Measurements from ENCODE around the gene BRIP1. TPM values are rescaled to one million over a fixed set of nuclear protein-coding genes. Genes with fewer than 3 reads are reported as not detected.

The BRIP1 gene
- total and polyA plus RNA-seq, 5 donors from 2014 or later = 0.71 to 3.0 (median 1.3) TPM

GRCh38 chr17:61794792-61795191 lies 68.5 kb downstream of the BRIP1 start:
- peaks cover 0 to 10% (median 0%) of the 10 kb centered on the region in 4 donors for H3K4me1 Mint-ChIP-seq
- no peaks in the 10 kb centered on the region for H3K27me3 ChIP-seq (ENCODE audit: control insufficient read depth, insufficient read depth, low read length)

DNA sequence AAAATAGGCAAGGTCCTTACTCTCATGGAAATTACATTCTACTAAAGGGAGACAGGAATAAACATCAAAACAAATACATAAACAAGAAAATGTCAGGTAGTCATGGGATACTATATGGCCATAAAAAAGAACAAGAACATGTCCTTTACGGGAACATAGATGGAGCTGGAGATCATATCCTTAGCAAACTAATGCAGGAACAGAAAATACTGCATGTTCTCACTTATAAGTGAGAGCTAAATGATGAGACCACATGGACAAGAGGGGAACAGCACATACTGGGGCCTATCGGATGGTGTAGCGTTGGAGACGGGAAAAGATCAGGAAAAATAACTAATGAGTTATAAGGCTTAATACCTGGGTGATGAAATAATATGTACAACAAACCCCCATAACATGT lies 69.1 kb downstream of the BRIP1 start:
- H3K9me3 Mint-ChIP-seq = peaks cover 0 to 6% (median 0%) of the 10 kb centered on the region in 7 donors
- ATAC-seq (ENCODE audit: low read depth in 2 of 2) = no peak

More at GRCh38 chr17:61794792-61795191, 68.5 kb downstream of the BRIP1 start:
- DNase-seq (no peak), ATAC-seq (ENCODE audit: low read depth in 2 of 2) (no peak)
- Mint-ChIP-seq H3K27me3 (no peaks in the 10 kb centered on the region), H3K9me3 (peaks cover 0 to 5% (median 0%) of the 10 kb centered on the region in 7 donors), H3K36me3 (peaks cover 13% of the 10 kb centered on the region), H3K27ac (no peak overlapping the region), H3K4me3 (no peak overlapping the region)
- no peaks in the 10 kb centered on the region for H3K36me3 ChIP-seq (ENCODE audit: control insufficient read depth, insufficient read depth, low read length)
- no peaks in the 10 kb centered on the region for H3K9me3 ChIP-seq (ENCODE audit: control insufficient read depth in 2 of 2, low read length in 2 of 2)
- H3K27ac ChIP-seq (ENCODE audit: insufficient read depth, low read length, poor library complexity, severe bottlenecking) = no peak overlapping the region
- H3K4me3 ChIP-seq (ENCODE audit: low read depth, low read length) = no peak overlapping the region
- no peaks in the 10 kb centered on the region for H3K4me1 ChIP-seq (ENCODE audit: control insufficient read depth, insufficient read depth, low read length, poor library complexity, severe bottlenecking)

GRCh38 chr17:61793565-61793964 lies 69.8 kb downstream of the BRIP1 start:
- H3K27ac ChIP-seq (ENCODE audit: insufficient read depth, low read length, poor library complexity, severe bottlenecking) = no peak overlapping the region
- H3K4me3 Mint-ChIP-seq = no peak overlapping the region
- H3K27ac Mint-ChIP-seq = no peak overlapping the region
- no peaks in the 10 kb centered on the region for H3K9me3 ChIP-seq (ENCODE audit: control insufficient read depth in 2 of 2, low read length in 2 of 2)
- peaks cover 13% of the 10 kb centered on the region for H3K36me3 Mint-ChIP-seq
- no peaks in the 10 kb centered on the region for H3K4me1 ChIP-seq (ENCODE audit: control insufficient read depth, insufficient read depth, low read length, poor library complexity, severe bottlenecking)
- no peaks in the 10 kb centered on the region for H3K36me3 ChIP-seq (ENCODE audit: control insufficient read depth, insufficient read depth, low read length)
- H3K27me3 Mint-ChIP-seq = no peaks in the 10 kb centered on the region
- no peaks in the 10 kb centered on the region for H3K27me3 ChIP-seq (ENCODE audit: control insufficient read depth, insufficient read depth, low read length)
- H3K4me3 ChIP-seq (ENCODE audit: low read depth, low read length) = no peak overlapping the region
- H3K9me3 Mint-ChIP-seq = peaks cover 0 to 6% (median 0%) of the 10 kb centered on the region in 7 donors
- no peak for DNase-seq
- no peak for ATAC-seq (ENCODE audit: low read depth in 2 of 2)
- H3K4me1 Mint-ChIP-seq = peaks cover 0 to 10% (median 0%) of the 10 kb centered on the region in 4 donors

More for the DNA sequence above, 69.1 kb downstream of the BRIP1 start:
- Histone ChIP-seq H3K9me3 (ENCODE audit: control insufficient read depth in 2 of 2, low read length in 2 of 2) (no peaks in the 10 kb centered on the region), H3K36me3 (ENCODE audit: control insufficient read depth, insufficient read depth, low read length) (no peaks in the 10 kb centered on the region), H3K27ac (ENCODE audit: insufficient read depth, low read length, poor library complexity, severe bottlenecking) (no peak overlapping the region), H3K4me1 (ENCODE audit: control insufficient read depth, insufficient read depth, low read length, poor library complexity, severe bottlenecking) (no peaks in the 10 kb centered on the region), H3K27me3 (ENCODE audit: control insufficient read depth, insufficient read depth, low read length) (no peaks in the 10 kb centered on the region), H3K4me3 (ENCODE audit: low read depth, low read length) (no peak overlapping the region)
- peak overlapping the region in 1 of 3 donors; percentile 3 for H3K27ac Mint-ChIP-seq
- peaks cover 0 to 10% (median 0%) of the 10 kb centered on the region in 4 donors for H3K4me1 Mint-ChIP-seq
- no peaks in the 10 kb centered on the region for H3K27me3 Mint-ChIP-seq
- H3K36me3 Mint-ChIP-seq = peaks cover 13% of the 10 kb centered on the region
- DNase-seq = no peak
- no peak overlapping the region for H3K4me3 Mint-ChIP-seq

DNA sequence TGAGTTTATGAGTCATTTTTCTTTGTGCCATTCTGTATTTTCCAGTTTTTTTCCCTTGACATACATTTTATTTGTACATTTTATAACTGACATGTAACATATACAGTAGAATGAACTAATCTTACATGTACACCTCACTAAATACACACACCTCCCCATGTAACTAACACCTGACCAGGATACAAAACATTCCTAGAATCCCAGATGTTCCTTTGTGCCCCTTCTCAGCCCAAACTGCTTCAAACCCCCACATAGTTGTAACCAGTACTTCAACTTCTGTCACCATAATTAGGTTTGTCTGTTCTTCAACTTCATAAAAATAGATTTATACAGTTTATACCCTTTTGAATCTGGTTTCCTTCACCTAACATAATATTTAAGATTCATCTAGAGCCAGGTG lies 73.5 kb downstream of the BRIP1 start:
- Mint-ChIP-seq H3K4me3 (no peak overlapping the region), H3K27me3 (no peaks in the 10 kb centered on the region), H3K36me3 (no peaks in the 10 kb centered on the region), H3K4me1 (no peaks in the 10 kb centered on the region), H3K9me3 (peaks cover 0 to 2% (median 0%) of the 10 kb centered on the region in 7 donors), H3K27ac (no peak overlapping the region)
- ATAC-seq (ENCODE audit: low read depth in 2 of 2) (no peak), DNase-seq (no peak)
- H3K4me3 ChIP-seq (ENCODE audit: low read depth, low read length) = no peak overlapping the region
- no peaks in the 10 kb centered on the region for H3K27me3 ChIP-seq (ENCODE audit: control insufficient read depth, insufficient read depth, low read length)
- no peaks in the 10 kb centered on the region for H3K36me3 ChIP-seq (ENCODE audit: control insufficient read depth, insufficient read depth, low read length)
- H3K9me3 ChIP-seq (ENCODE audit: control insufficient read depth in 2 of 2, low read length in 2 of 2) = no peaks in the 10 kb centered on the region
- no peaks in the 10 kb centered on the region for H3K4me1 ChIP-seq (ENCODE audit: control insufficient read depth, insufficient read depth, low read length, poor library complexity, severe bottlenecking)
- H3K27ac ChIP-seq (ENCODE audit: insufficient read depth, low read length, poor library complexity, severe bottlenecking) = no peak overlapping the region

GRCh38 chr17:61786088-61786487 lies 77.2 kb downstream of the BRIP1 start:
- H3K27me3 Mint-ChIP-seq = no peaks in the 10 kb centered on the region
- no peaks in the 10 kb centered on the region for H3K27me3 ChIP-seq (ENCODE audit: control insufficient read depth, insufficient read depth, low read length)
- H3K9me3 ChIP-seq (ENCODE audit: control insufficient read depth in 2 of 2, low read length in 2 of 2) = no peaks in the 10 kb centered on the region
- peak overlapping the region in 1 of 3 donors; percentile 0 for H3K27ac Mint-ChIP-seq
- DNase-seq (peak in 1 of 3 donors; percentile 10), ATAC-seq (ENCODE audit: low read depth in 2 of 2) (no peak)
- H3K4me3 Mint-ChIP-seq = no peak overlapping the region
- H3K27ac ChIP-seq (ENCODE audit: insufficient read depth, low read length, poor library complexity, severe bottlenecking) = no peak overlapping the region
- H3K4me1 ChIP-seq (ENCODE audit: control insufficient read depth, insufficient read depth, low read length, poor library complexity, severe bottlenecking) = no peaks in the 10 kb centered on the region
- no peaks in the 10 kb centered on the region for H3K36me3 Mint-ChIP-seq
- H3K4me1 Mint-ChIP-seq = no peaks in the 10 kb centered on the region
- no peaks in the 10 kb centered on the region for H3K36me3 ChIP-seq (ENCODE audit: control insufficient read depth, insufficient read depth, low read length)
- H3K9me3 Mint-ChIP-seq = peaks cover 0 to 2% (median 0%) of the 10 kb centered on the region in 7 donors
- no peak overlapping the region for H3K4me3 ChIP-seq (ENCODE audit: low read depth, low read length)

- H3K4me3 Mint-ChIP-seq = no peak overlapping the region
- Histone ChIP-seq H3K27me3 (ENCODE audit: control insufficient read depth, insufficient read depth, low read length) (no peaks in the 10 kb centered on the region), H3K4me3 (ENCODE audit: low read depth, low read length) (no peak overlapping the region), H3K9me3 (ENCODE audit: control insufficient read depth in 2 of 2, low read length in 2 of 2) (no peaks in the 10 kb centered on the region), H3K4me1 (ENCODE audit: control insufficient read depth, insufficient read depth, low read length, poor library complexity, severe bottlenecking) (no peaks in the 10 kb centered on the region), H3K36me3 (ENCODE audit: control insufficient read depth, insufficient read depth, low read length) (no peaks in the 10 kb centered on the region), H3K27ac (ENCODE audit: insufficient read depth, low read length, poor library complexity, severe bottlenecking) (no peak overlapping the region)
- no peaks in the 10 kb centered on the region for H3K36me3 Mint-ChIP-seq
- H3K4me1 Mint-ChIP-seq = no peaks in the 10 kb centered on the region
- H3K27me3 Mint-ChIP-seq = no peaks in the 10 kb centered on the region
- peak overlapping the region in 1 of 3 donors; percentile 20 for H3K27ac Mint-ChIP-seq
- H3K9me3 Mint-ChIP-seq = no peaks in the 10 kb centered on the region
- ATAC-seq (ENCODE audit: low read depth in 2 of 2) (no peak), DNase-seq (no peak)
These were observed 78.8 kb downstream of the BRIP1 start for GRCh38 chr17:61784510-61784909.

DNA sequence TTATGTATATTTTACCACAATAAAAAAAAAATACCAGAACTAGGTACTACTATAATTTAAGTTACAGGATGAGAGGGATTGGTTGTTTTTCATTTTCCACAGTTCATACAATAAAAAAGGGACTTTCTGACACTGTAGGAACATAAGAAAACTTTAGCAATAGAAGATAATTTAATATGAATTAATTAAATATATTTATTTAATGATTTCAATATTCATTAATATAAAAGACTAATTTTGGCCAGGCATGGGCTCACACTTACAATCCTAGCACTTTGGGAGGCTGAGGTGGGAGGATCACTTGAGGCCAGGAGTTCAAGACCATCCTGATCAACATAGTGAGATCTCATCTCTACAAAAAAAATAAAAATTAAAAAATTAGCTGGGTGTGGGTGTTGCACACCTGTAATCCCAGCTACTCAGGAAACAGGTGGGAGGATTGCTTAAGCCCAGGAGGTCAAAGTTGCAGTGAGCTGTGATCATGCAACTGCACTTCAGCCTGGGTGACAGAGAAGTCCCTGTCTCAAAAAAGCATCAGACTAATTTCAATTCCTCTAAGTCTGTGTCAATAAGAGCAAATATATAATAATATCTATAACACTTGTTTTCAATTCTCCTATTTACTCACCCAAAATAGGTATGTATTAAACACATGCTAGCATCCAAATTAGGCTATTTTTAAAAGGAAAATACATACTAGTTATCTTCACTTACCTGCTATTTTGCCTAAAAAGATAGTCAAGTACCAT lies 79.6 kb downstream of the BRIP1 start:
- no peaks in the 10 kb centered on the region for H3K27me3 Mint-ChIP-seq
- H3K27ac ChIP-seq (ENCODE audit: insufficient read depth, low read length, poor library complexity, severe bottlenecking) = no peak overlapping the region
- no peaks in the 10 kb centered on the region for H3K9me3 ChIP-seq (ENCODE audit: control insufficient read depth in 2 of 2, low read length in 2 of 2)

GRCh38 chr17:61783120-61783519 lies 80.2 kb downstream of the BRIP1 start:
- H3K4me1 ChIP-seq (ENCODE audit: control insufficient read depth, insufficient read depth, low read length, poor library complexity, severe bottlenecking) = no peaks in the 10 kb centered on the region
- DNase-seq (no peak), ATAC-seq (ENCODE audit: low read depth in 2 of 2) (no peak)
- Mint-ChIP-seq H3K4me1 (no peaks in the 10 kb centered on the region), H3K36me3 (no peaks in the 10 kb centered on the region), H3K4me3 (no peak overlapping the region), H3K9me3 (no peaks in the 10 kb centered on the region), H3K27ac (no peak overlapping the region), H3K27me3 (no peaks in the 10 kb centered on the region)
- H3K27me3 ChIP-seq (ENCODE audit: control insufficient read depth, insufficient read depth, low read length) = no peaks in the 10 kb centered on the region
- H3K27ac ChIP-seq (ENCODE audit: insufficient read depth, low read length, poor library complexity, severe bottlenecking) = no peak overlapping the region
- no peaks in the 10 kb centered on the region for H3K36me3 ChIP-seq (ENCODE audit: control insufficient read depth, insufficient read depth, low read length)
- no peak overlapping the region for H3K4me3 ChIP-seq (ENCODE audit: low read depth, low read length)
- H3K9me3 ChIP-seq (ENCODE audit: control insufficient read depth in 2 of 2, low read length in 2 of 2) = no peaks in the 10 kb centered on the region

More for the DNA sequence above, 79.6 kb downstream of the BRIP1 start:
- H3K4me3 Mint-ChIP-seq = no peak overlapping the region
- Histone ChIP-seq H3K4me3 (ENCODE audit: low read depth, low read length) (no peak overlapping the region), H3K4me1 (ENCODE audit: control insufficient read depth, insufficient read depth, low read length, poor library complexity, severe bottlenecking) (no peaks in the 10 kb centered on the region), H3K27me3 (ENCODE audit: control insufficient read depth, insufficient read depth, low read length) (no peaks in the 10 kb centered on the region), H3K36me3 (ENCODE audit: control insufficient read depth, insufficient read depth, low read length) (no peaks in the 10 kb centered on the region)
- H3K36me3 Mint-ChIP-seq = no peaks in the 10 kb centered on the region
- H3K9me3 Mint-ChIP-seq = no peaks in the 10 kb centered on the region
- H3K27ac Mint-ChIP-seq = no peak overlapping the region
- H3K4me1 Mint-ChIP-seq = no peaks in the 10 kb centered on the region
- no peak for ATAC-seq (ENCODE audit: low read depth in 2 of 2)
- no peak for DNase-seq
